Muscle of arm (tissue), 14 donors: Measurements from ENCODE around the gene RFX1. TPM values are rescaled to one million over a fixed set of nuclear protein-coding genes. Genes with fewer than 3 reads are reported as not detected.
"Not testable (repeated sequence)": the region's sequence is repeated elsewhere in the genome, so short reads cannot be mapped to it uniquely, and the experiment has no call there.

Experiments
- DNase-seq: peaks from one replicate; pipeline ENCODE4 v3.0.0-alpha.2; 2013
- long read RNA-seq, 11 donors: transcript quantifications; one replicate each; lab custom pipeline, GENCODE V29; 2026
- polyA plus RNA-seq, 12 donors: library from polyadenylated mRNA; unstranded; fragments of 120-200 nt; gene quantifications; one replicate each; pipeline ENCODE4 v1.2.1, GENCODE V29; 2013; ENCODE audit not compliant: insufficient read length in 12 of 12

The RFX1 gene
- 10 to 100 TPM in 2 of 12 donors, 1 to 10 TPM in 9, not detected in 1; 3.7 to 11.1 (median 5.2) TPM for polyA plus RNA-seq
- long read RNA-seq, donor 1, partial matches to known transcripts, result 0 of 1 reads
- long read RNA-seq, donor 1, other reads (novel, unspliced or antisense), result 0 of 1 reads
- long read RNA-seq, donor 2, partial matches to known transcripts, result 0 of 1 reads
- long read RNA-seq, donor 2, other reads (novel, unspliced or antisense), result 0 of 1 reads
- long read RNA-seq, donor 3, result 0 reads
- long read RNA-seq, donor 4, result 0 reads
- long read RNA-seq, donor 5, result 0 reads
- long read RNA-seq, donor 6, partial matches to known transcripts, result 0 of 2 reads
- long read RNA-seq, donor 6, other reads (novel, unspliced or antisense), result 0 of 2 reads
- long read RNA-seq, donor 7, result 0 reads
- long read RNA-seq, donor 8, result 0 reads
- long read RNA-seq, donor 9, partial matches to known transcripts, result 0 of 1 reads
- long read RNA-seq, donor 9, other reads (novel, unspliced or antisense), result 0 of 1 reads
- long read RNA-seq, donor 10, result 0 reads
- long read RNA-seq, donor 11, result 0 reads

- peak; percentile 99 for DNase-seq
Observed at GRCh38 chr19:14006085-14006765, at the start of gene RFX1. TSS of gene RFX1 (minus strand) at chr19:14006320. CDS start at chr19:13993843, 12,477 bp downstream.

- no peak for DNase-seq
Observed at GRCh38 chr19:14055396-14055795, 49.3 kb upstream of the RFX1 start.

- DNase-seq, result no peak
Observed at GRCh38 chr19:14054721-14055120, 48.6 kb upstream of the RFX1 start.

GRCh38 chr19:14054099-14054498 lies 48.0 kb upstream of the RFX1 start:
- DNase-seq, result no peak

GRCh38 chr19:14053500-14053899 lies 47.4 kb upstream of the RFX1 start:
- DNase-seq, result no peak

GRCh38 chr19:14053032-14053431 lies 46.9 kb upstream of the RFX1 start:
- DNase-seq, result no peak

GRCh38 chr19:14052470-14052869 lies 46.4 kb upstream of the RFX1 start:
- no peak for DNase-seq

GRCh38 chr19:14051980-14052379 lies 45.9 kb upstream of the RFX1 start:
- no peak for DNase-seq

- not testable (repeated sequence) for DNase-seq
Observed at GRCh38 chr19:14050961-14051360, 44.8 kb upstream of the RFX1 start.

- no peak for DNase-seq
Observed at GRCh38 chr19:14050512-14050911, 44.4 kb upstream of the RFX1 start.

GRCh38 chr19:14048443-14049153 lies 42.5 kb upstream of the RFX1 start:
- DNase-seq, result no peak

GRCh38 chr19:14047866-14048265 lies 41.7 kb upstream of the RFX1 start:
- DNase-seq, result not testable (repeated sequence)

GRCh38 chr19:14042659-14043608 lies 36.8 kb upstream of the RFX1 start:
- DNase-seq, result peak; percentile 74

- DNase-seq, result no peak
Observed at GRCh38 chr19:14039181-14039580, 33.1 kb upstream of the RFX1 start.

- no peak for DNase-seq
Observed at GRCh38 chr19:14035706-14036105, 29.6 kb upstream of the RFX1 start.

- not testable (repeated sequence) for DNase-seq
Observed at GRCh38 chr19:14035159-14035558, 29.0 kb upstream of the RFX1 start.

GRCh38 chr19:14033946-14034345 lies 27.8 kb upstream of the RFX1 start:
- DNase-seq, result no peak

GRCh38 chr19:14031719-14032480 lies 25.8 kb upstream of the RFX1 start, which contains the start of gene IL27RA:
TSS of gene IL27RA (plus strand) at chr19:14031762. CDS start at chr19:14031873, 111 bp downstream.
- peak; percentile 62 for DNase-seq

- DNase-seq, result no peak
Observed at GRCh38 chr19:14030997-14031718, 25.0 kb upstream of the RFX1 start.
